ENCODE results near the gene REN. TPM values are rescaled to one million over a fixed set of nuclear protein-coding genes. Genes with fewer than 3 reads are reported as not detected.

Gene REN
- total and polyA plus RNA-seq, 2 experiments from 2014 or later = not detected

- Histone ChIP-seq H3K27ac (ENCODE audit: low read depth) (no peak overlapping the region), H3F3A (replicated peaks; ENCODE audit: low read depth) (no peaks in the 10 kb centered on the region), H3K4me3 (no peak overlapping the region), H3K4me1 (ENCODE audit: insufficient read depth) (no peaks in the 10 kb centered on the region), H3K36me3 (ENCODE audit: insufficient read depth) (no peaks in the 10 kb centered on the region), H3K4me2 (no peak overlapping the region), H3K9me2 (ENCODE audit: insufficient read depth) (no peaks in the 10 kb centered on the region), H2AFZ (no peak overlapping the region), H3K27me3 (ENCODE audit: insufficient read depth) (no peaks in the 10 kb centered on the region), H4K20me1 (replicated peaks; ENCODE audit: insufficient read depth) (no peaks in the 10 kb centered on the region), H3K79me2 (replicated peaks; ENCODE audit: insufficient read depth) (no peaks in the 10 kb centered on the region)
- peaks cover 9% of the 10 kb centered on the region for H3K4me1 Mint-ChIP-seq
- H3K9me3 Mint-ChIP-seq = no peaks in the 10 kb centered on the region
- no peak overlapping the region; the same call in 2 of the 3 replicates for H3K4me3 Mint-ChIP-seq
- H3K27ac Mint-ChIP-seq = no peak overlapping the region
- TF ChIP-seq EZH2phosphoT487 (IDR thresholded peaks at IDR 0.05; ENCODE audit: unreplicated experiment) (no peak), STAT1 (IDR thresholded peaks at IDR 0.05; ENCODE audit: unreplicated experiment) (no peak), POLR2AphosphoS5 (IDR thresholded peaks at IDR 0.05; ENCODE audit: low read depth) (no peak)
- DNase-seq (ENCODE audit: low spot score) (no peak), ATAC-seq (no peak)
- H3K27me3 Mint-ChIP-seq (ENCODE audit: insufficient read depth, low read depth, poor library complexity) = peaks cover 10% of the 10 kb centered on the region
- peaks cover 14% of the 10 kb centered on the region for H3K36me3 Mint-ChIP-seq (ENCODE audit: low read depth)
Measured at GRCh38 chr1:204139952-204140351, 26.2 kb downstream of the REN start.

GRCh38 chr1:204139088-204139487 lies 27.0 kb downstream of the REN start:
- Histone ChIP-seq H3F3A (replicated peaks; ENCODE audit: low read depth) (no peaks in the 10 kb centered on the region), H3K9me2 (ENCODE audit: insufficient read depth) (no peaks in the 10 kb centered on the region), H3K4me2 (no peak overlapping the region), H3K36me3 (ENCODE audit: insufficient read depth) (no peaks in the 10 kb centered on the region), H3K4me1 (ENCODE audit: insufficient read depth) (no peaks in the 10 kb centered on the region), H3K27ac (ENCODE audit: low read depth) (no peak overlapping the region), H3K79me2 (replicated peaks; ENCODE audit: insufficient read depth) (no peaks in the 10 kb centered on the region), H2AFZ (no peak overlapping the region), H3K4me3 (no peak overlapping the region), H3K27me3 (ENCODE audit: insufficient read depth) (no peaks in the 10 kb centered on the region), H4K20me1 (replicated peaks; ENCODE audit: insufficient read depth) (no peaks in the 10 kb centered on the region)
- H3K36me3 Mint-ChIP-seq (ENCODE audit: low read depth) = peaks cover 14% of the 10 kb centered on the region
- peaks cover 9% of the 10 kb centered on the region for H3K4me1 Mint-ChIP-seq
- no peak overlapping the region for H3K27ac Mint-ChIP-seq
- no peak for DNase-seq (ENCODE audit: low spot score)
- no peak for TF ChIP-seq POLR2AphosphoS5 (IDR thresholded peaks at IDR 0.05; ENCODE audit: low read depth)
- no peaks in the 10 kb centered on the region for H3K9me3 Mint-ChIP-seq
- peaks cover 15% of the 10 kb centered on the region for H3K27me3 Mint-ChIP-seq (ENCODE audit: insufficient read depth, low read depth, poor library complexity)
- ATAC-seq = no peak
- no peak overlapping the region for H3K4me3 Mint-ChIP-seq

- H3K4me3 ChIP-seq = no peak overlapping the region
- Mint-ChIP-seq H3K36me3 (ENCODE audit: low read depth) (peaks cover 19% of the 10 kb centered on the region), H3K9me3 (no peaks in the 10 kb centered on the region), H3K27me3 (ENCODE audit: insufficient read depth, low read depth, poor library complexity) (peaks cover 9% of the 10 kb centered on the region), H3K4me1 (peaks cover 5% of the 10 kb centered on the region; the same call in 2 of the 3 replicates), H3K27ac (no peak overlapping the region), H3K4me3 (no peak overlapping the region)
- H3F3A ChIP-seq (replicated peaks; ENCODE audit: low read depth) = no peaks in the 10 kb centered on the region
- no peaks in the 10 kb centered on the region for H3K9me2 ChIP-seq (ENCODE audit: insufficient read depth)
- peak; percentile 38 for DNase-seq (ENCODE audit: low spot score)
- no peaks in the 10 kb centered on the region for H4K20me1 ChIP-seq (replicated peaks; ENCODE audit: insufficient read depth)
- peak; percentile 71 for ATAC-seq
- no peak overlapping the region for H3K4me2 ChIP-seq
- H3K36me3 ChIP-seq (ENCODE audit: insufficient read depth) = no peaks in the 10 kb centered on the region
- no peak for TF ChIP-seq JUNB (IDR thresholded peaks at IDR 0.05; ENCODE audit: unreplicated experiment)
- TF ChIP-seq CTCF (conservative IDR thresholded peaks at IDR 0.05; ENCODE audit: low read depth in 2 of 2) = peak; percentile 11 to 32; a peak in 2 of 4 replicates
- no peak overlapping the region for H3K27ac ChIP-seq (ENCODE audit: low read depth)
- no peaks in the 10 kb centered on the region for H3K4me1 ChIP-seq (ENCODE audit: insufficient read depth)
- no peaks in the 10 kb centered on the region for H3K79me2 ChIP-seq (replicated peaks; ENCODE audit: insufficient read depth)
- H2AFZ ChIP-seq = no peak overlapping the region
- H3K27me3 ChIP-seq (ENCODE audit: insufficient read depth) = no peaks in the 10 kb centered on the region
Measured at GRCh38 chr1:204136814-204137213, 29.3 kb downstream of the REN start.

Measured in GM23338 (cell line).